Left ventricle myocardium superior (tissue), 1 donor: ENCODE data around the gene STX10. TPM values are rescaled to one million over a fixed set of nuclear protein-coding genes. Genes with fewer than 3 reads are reported as not detected.
"Not testable (repeated sequence)": the region's sequence is repeated elsewhere in the genome, so short reads cannot be mapped to it uniquely, and the experiment has no call there.

Source experiments
- ATAC-seq: fragments of 200-7000 bp; cut with Tn5 transposase; one replicate; pipeline ENCODE4 v1.9.1; 2020; ENCODE audit warnings: mild to moderate bottlenecking, moderate library complexity
- DNase-seq: peaks from one replicate; pipeline ENCODE4 v3.0.0-alpha.2; 2020
- intact Hi-C: fragments of 100-400 bp; cut with micrococcal nuclease; formaldehyde crosslinking; loops from one replicate; pipeline ENCODE4 v1.11.0; 2022
- total RNA-seq: library from RNA; stranded (reverse); fragmentation: NEBNext Ultra II Directional; extraction: Animal tissue kit (Norgen Biotek cat#: 25700); gene quantifications from one replicate; pipeline ENCODE4 v1.2.1, GENCODE V29; 2021
- donor health status: DM: no; HTN: yes; CAD: no; lungs with severe emphysema.

Gene STX10
- total RNA-seq, 1 donor from 2014 or later = 46.4 TPM

DNA sequence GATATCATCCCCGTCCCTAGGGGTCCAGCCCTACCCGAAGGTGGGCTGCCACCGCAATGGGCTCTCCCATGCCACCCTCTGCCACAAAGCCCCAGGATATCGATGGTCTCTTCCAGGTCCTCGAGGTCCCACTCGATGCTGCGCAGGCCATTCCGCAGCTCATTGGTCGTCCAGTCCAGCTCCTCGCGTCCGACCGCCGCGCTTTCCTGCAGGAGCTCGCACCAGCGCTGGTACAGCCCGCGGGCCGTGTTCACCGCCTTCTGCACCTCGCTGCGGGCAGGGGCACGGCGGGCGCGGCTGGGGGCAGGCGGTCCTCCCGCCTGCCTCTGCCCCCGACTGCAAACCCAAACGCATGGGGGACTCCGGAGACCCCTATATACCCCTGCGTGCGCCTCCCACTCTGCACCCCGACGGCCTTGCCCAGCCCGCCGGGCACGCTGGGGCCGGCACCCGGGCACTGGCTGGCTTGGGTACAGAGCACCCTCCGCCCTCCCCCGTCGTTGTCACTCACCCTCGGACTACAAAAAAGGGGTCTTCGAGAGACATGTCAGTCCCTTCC, 468 bp downstream of the STX10 start:
- ATAC-seq (peak; percentile 1), DNase-seq (peak; percentile 71)
- intact Hi-C loops = no loop called here

DNA sequence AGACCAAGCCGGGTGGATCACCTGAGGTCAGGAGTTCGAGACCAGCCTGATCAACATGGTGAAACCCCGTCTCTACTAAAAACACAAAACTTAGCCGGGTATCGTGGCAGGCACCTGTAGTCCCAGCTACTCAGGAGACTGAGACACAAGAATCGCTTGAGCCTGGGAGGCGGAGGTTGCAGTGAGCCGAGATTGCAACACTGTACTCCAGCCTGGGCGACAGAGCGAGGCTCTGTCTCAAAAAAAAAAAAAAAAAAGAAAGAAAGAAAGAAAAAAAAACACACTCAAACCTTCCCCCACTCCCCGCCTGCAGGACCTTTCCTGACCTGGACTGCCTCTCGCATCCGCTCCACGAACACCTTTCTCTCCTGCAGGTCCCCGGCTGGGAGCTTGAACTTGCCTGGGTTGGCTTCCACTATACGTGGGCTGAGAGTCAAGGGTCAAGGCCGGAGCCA, 975 bp downstream of the STX10 start:
- DNase-seq, intact Hi-C loops, ATAC-seq: not testable (repeated sequence)

DNA sequence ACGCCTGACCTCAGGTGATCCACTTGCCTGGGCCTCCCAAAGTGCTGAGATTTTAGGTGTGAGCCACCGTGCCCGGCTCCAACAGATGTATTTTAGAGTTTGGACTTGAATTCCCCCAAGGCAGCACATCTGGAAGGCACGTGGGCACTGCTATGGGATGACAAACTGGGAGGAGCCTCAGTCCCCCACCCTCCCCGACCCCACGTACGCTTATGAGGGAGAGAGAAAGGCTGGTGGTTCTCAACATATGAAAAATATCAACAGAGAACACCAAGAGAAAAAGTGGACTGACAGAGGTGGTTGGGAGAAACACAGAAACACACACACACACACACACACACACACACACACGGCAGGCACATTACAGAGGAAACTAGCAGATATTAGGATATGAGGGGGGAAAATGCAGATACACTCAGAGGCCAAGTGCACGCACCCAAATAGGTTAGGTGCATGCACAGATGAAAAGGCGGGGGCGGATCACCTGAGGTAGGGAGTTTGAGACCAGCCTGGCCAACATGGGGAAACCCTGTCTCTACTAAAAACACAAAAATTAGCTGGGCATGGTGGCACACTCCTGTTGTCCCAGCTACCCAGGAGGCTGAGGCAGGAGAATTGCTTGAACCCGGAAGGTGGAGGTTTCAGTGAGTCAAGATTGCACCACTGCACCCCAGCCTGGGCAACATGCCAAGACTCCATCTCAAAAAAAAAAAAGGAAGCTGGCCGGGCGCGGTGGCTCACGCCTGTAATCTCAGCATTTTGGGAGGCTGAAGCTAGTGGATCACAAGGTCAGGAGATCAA, 3.2 kb downstream of the STX10 start:
- intact Hi-C loops = no loop called here
- DNase-seq (peak; percentile 60), ATAC-seq (no peak)

GRCh38 chr19:13139633-13140311, 10.4 kb downstream of the STX10 start:
- ATAC-seq (no peak), DNase-seq (no peak)
- intact Hi-C loops = no loop called here

DNA sequence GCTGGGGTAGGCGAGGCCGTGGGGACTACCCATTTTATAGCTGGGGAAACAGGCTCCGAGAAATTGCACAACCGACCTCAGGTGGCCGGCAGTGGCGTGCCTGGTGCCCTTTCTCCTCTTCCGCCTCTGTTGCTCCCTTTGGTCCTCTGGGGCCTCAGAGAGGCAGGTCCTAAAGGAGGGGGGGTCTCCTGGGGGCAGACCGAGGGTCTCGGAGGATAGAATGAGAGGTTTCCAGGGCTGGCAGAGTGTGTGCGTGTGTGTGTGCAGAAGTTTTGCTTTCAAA, 11.3 kb downstream of the STX10 start:
- ATAC-seq (no peak), DNase-seq (no peak)
- intact Hi-C loops = no loop called here

GRCh38 chr19:13138171-13138915, 11.8 kb downstream of the STX10 start:
- intact Hi-C loops = no loop called here
- no peak for ATAC-seq

GRCh38 chr19:13137290-13137794, 12.8 kb downstream of the STX10 start:
- intact Hi-C loops = no loop called here
- DNase-seq (no peak), ATAC-seq (no peak)

More at GRCh38 chr19:13138171-13138915, 11.8 kb downstream of the STX10 start:
- DNase-seq = no peak

DNA sequence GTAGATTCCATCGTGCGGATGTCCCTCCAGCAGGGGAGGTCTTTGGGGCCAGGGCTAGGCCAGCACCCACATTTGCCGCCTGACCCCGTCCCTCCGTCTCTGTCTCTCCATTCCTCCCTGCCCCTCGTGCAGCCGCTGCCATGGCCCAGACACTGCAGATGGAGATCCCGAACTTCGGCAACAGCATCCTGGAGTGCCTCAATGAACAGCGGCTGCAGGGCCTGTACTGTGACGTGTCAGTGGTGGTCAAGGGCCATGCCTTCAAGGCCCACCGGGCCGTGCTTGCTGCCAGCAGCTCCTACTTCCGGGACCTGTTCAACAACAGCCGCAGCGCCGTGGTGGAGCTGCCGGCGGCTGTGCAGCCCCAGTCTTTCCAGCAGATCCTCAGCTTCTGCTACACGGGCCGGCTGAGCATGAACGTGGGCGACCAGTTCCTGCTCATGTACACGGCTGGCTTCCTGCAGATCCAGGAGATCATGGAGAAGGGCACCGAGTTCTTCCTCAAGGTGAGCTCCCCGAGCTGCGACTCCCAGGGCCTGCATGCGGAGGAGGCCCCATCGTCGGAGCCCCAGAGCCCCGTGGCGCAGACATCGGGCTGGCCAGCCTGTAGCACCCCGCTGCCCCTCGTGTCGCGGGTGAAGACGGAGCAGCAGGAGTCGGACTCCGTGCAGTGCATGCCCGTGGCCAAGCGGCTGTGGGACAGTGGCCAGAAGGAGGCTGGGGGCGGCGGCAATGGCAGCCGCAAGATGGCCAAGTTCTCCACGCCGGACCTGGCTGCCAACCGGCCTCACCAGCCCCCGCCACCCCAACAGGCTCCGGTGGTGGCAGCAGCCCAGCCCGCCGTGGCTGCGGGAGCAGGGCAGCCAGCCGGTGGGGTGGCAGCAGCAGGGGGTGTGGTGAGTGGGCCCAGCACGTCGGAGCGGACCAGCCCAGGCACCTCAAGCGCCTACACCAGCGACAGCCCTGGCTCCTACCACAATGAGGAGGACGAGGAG, 14.8 kb downstream of the STX10 start:
- ATAC-seq (no peak), DNase-seq (no peak)
- intact Hi-C loops = no loop called here

DNA sequence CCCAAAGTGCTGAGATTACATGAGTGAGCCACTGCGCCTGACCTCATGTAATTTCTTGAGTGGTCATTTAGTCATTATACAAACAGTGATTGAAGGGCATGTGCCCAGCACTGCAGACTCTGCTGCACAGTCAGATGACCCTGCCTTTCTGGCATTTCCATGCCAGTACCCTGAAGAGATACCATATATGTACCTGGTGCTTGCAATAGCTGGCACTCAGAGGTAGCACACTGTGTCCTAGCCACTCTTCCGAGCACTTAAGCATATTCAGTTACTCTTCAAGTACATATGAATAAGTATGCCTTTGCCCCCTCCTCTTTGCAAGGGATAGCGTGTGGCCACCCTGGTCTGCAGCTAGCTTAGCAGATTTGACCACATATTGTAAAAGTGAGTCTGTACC, 15.5 kb downstream of the STX10 start:
- intact Hi-C loops = no loop called here
- ATAC-seq (peak; percentile 92), DNase-seq (no peak)

DNA sequence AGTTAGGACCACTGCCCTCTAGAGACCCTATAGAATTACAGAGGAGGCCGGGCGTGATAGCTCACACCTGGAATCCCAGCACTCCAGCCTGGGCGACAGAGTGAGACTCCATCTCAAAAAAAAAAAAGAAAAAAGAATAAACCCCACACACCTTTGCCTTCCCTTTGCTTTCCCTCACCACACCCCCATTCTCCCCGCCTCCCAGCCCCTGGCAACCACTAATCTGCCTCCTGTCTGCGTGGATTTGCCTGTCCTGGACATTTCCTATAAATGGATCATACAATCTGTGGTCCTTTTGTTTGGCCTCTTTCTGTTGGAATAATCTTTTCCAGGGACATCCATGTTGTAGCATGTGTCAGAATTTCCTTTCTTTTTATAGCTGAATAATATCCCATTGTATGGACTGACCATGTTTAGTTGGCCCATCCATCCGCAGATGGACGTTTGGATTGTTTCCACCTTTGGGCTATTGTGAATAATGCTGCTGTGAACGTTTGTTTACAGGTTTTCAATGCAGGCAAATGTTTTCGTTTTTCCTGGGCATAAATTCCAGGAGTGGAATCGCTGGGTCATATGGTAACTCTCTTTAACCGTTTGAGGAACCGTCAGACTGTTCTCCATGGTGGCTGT, 16.8 kb downstream of the STX10 start:
- intact Hi-C loops = no loop called here
- DNase-seq = no peak
- ATAC-seq = no peak

GRCh38 chr19:13132471-13133180, 17.5 kb downstream of the STX10 start:
- ATAC-seq = no peak
- intact Hi-C loops = no loop called here
- no peak for DNase-seq

DNA sequence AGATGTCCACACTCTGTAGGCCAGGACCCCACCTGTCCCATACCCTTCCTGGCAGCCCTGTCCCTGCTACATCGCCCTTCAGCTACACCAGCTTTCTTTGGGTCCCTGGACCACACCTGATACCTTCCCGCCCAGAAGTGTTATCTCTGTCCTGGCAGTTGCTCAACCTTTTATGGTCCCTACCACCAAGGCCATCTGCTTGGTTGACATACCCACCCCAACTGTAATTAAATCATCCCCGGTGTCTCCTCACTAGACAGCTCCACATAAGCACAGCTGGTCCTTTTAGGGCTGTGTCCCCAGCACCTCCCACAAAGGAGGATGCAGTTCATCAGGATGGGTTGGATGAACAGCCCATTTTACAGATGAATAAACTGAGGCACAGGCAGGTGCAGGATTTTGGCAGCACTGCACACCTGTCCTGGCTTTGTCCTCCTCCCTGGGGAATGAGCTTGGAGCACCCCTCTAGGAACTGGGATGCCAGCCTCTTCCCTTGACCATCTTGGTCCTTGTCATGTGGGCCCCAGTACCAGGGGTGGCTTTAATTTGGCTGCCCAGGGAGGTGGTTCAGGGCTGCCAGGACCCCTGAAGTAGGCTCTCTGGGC, 19.2 kb downstream of the STX10 start:
- DNase-seq = no peak
- intact Hi-C loops = no loop called here
- ATAC-seq = no peak

GRCh38 chr19:13129384-13129783, 20.8 kb downstream of the STX10 start:
- ATAC-seq (no peak), DNase-seq (no peak)
- intact Hi-C loops = no loop called here

GRCh38 chr19:13128583-13128982, 21.6 kb downstream of the STX10 start:
- peak; percentile 53 for ATAC-seq

GRCh38 chr19:13127811-13128575, 22.2 kb downstream of the STX10 start:
- DNase-seq (no peak), ATAC-seq (no peak)
- intact Hi-C loops = no loop called here

More at GRCh38 chr19:13128583-13128982, 21.6 kb downstream of the STX10 start:
- DNase-seq = no peak
- intact Hi-C loops = no loop called here

DNA sequence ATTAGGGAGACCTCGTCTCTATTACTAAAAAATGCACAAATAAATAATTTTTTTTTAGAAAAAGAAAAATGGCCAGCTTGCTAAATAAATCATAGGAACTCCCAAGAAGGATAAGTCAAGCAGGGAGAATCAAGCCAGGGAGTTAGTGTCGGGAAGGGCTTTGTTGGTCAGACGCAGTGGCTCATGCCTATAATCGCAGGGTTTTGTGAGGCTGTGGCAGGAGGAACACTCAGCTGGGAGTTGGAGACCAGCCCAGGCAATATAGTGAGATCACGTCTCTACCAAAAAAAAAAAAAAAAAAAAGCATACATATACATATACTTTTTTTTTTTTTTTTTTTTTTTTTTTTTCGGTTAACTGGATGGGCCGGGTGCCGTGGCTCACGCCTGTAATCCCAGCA, 23.1 kb downstream of the STX10 start:
- ATAC-seq = no peak
- intact Hi-C loops = no loop called here

More for the DNA sequence above, 23.1 kb downstream of the STX10 start:
- no peak for DNase-seq
